Tibial nerve (tissue), 3 donors: ENCODE measurements around the gene EFCAB3.
"Not testable (repeated sequence)": the region's sequence is repeated elsewhere in the genome, so short reads cannot be mapped to it uniquely, and the experiment has no call there.

Experiments
- POLR2A ChIP-seq, 2 donors: fragments of 450-650 bp; IDR thresholded peaks; one replicate each; pipeline ENCODE4 v1.6.1; 2017; ENCODE audit warnings: antibody characterized with exemption in 2 of 2, mild to moderate bottlenecking in 2 of 2, moderate library complexity in 2 of 2
- TF ChIP-seq, protein P1 (sequence below), 5 experiments: fragments of 200-600 bp in 3 of 5; fragments of 450-650 bp in 2 of 5; sonication (generic) in 3 of 5; IDR thresholded peaks; one replicate each; pipeline ENCODE4 v1.5.1; 2016 to 2019; ENCODE audit warnings: antibody characterized with exemption in 5 of 5, mild to moderate bottlenecking in 3 of 5, moderate library complexity in 2 of 5

DNA sequence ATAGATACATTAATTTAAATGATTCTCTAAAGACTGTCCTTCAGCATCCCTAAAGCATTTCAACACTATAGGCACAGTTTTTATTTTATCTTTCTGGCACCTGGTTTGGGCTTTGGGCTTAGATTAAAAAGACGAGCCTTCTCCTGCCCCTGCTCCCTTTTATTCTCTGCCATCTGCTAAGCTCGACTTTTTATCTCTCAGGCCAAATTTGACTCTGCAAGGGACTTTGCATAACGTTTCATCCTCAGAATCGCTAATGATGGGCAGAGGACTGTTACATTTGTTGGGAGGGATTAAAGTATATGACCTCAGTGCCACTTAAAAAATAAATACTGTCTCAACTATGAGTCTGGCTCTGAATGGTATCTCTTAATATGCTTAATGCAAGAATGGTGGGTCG lies 72.7 kb downstream of the EFCAB3 start:
- TF ChIP-seq, protein P1, sequence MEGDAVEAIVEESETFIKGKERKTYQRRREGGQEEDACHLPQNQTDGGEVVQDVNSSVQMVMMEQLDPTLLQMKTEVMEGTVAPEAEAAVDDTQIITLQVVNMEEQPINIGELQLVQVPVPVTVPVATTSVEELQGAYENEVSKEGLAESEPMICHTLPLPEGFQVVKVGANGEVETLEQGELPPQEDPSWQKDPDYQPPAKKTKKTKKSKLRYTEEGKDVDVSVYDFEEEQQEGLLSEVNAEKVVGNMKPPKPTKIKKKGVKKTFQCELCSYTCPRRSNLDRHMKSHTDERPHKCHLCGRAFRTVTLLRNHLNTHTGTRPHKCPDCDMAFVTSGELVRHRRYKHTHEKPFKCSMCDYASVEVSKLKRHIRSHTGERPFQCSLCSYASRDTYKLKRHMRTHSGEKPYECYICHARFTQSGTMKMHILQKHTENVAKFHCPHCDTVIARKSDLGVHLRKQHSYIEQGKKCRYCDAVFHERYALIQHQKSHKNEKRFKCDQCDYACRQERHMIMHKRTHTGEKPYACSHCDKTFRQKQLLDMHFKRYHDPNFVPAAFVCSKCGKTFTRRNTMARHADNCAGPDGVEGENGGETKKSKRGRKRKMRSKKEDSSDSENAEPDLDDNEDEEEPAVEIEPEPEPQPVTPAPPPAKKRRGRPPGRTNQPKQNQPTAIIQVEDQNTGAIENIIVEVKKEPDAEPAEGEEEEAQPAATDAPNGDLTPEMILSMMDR (IDR thresholded peaks at IDR 0.05), result not testable (repeated sequence)
- TF ChIP-seq POLR2A (IDR thresholded peaks at IDR 0.05), result not testable (repeated sequence)
